Measurements from ENCODE around the gene IQCN.
"Not testable (repeated sequence)": the region's sequence is repeated elsewhere in the genome, so short reads cannot be mapped to it uniquely, and the experiment has no call there.

IQCN gene

GRCh38 chr19:18214779-18215433 is 59.3 kb downstream of the IQCN start:
- no peak for DNase-seq (ENCODE audit: low read depth)

- DNase-seq (ENCODE audit: low read depth): no peak
Observed at GRCh38 chr19:18211683-18212082, 62.6 kb downstream of the IQCN start.

GRCh38 chr19:18209912-18210311 is 64.3 kb downstream of the IQCN start:
- not testable (repeated sequence) for DNase-seq (ENCODE audit: low read depth)

- no peak for DNase-seq (ENCODE audit: low read depth)
Observed at GRCh38 chr19:18208098-18208951, 65.9 kb downstream of the IQCN start.

All from activated gamma-delta T cell treated with anti-CD3 and anti-CD28 coated beads, Interleukin-2, amount 50 U/mL, for 16 hours (primary cell).